Testis (tissue), 3 donors: ENCODE results near the gene ATP5F1A. TPM values are rescaled to one million over a fixed set of nuclear protein-coding genes. Genes with fewer than 3 reads are reported as not detected.

Experiments
- DNase-seq: peaks from one replicate; pipeline ENCODE4 v3.0.0-alpha.2; 2019
- H3K27ac ChIP-seq, 2 donors: fragments of 200-600 bp; sonication (generic); one replicate each; pipeline ENCODE4 v1.5.1; 2019
- H3K27me3 ChIP-seq: fragments of 200-600 bp; sonication (generic); one replicate; pipeline ENCODE4 v1.5.1; 2019
- H3K36me3 ChIP-seq: fragments of 200-600 bp; sonication (generic); one replicate; pipeline ENCODE4 v1.5.1; 2017; ENCODE audit warnings: low read depth; ENCODE audit errors: missing control alignments
- H3K4me1 ChIP-seq: fragments of 200-600 bp; sonication (generic); one replicate; pipeline ENCODE4 v1.5.1; 2019
- H3K4me3 ChIP-seq, 2 donors: fragments of 200-600 bp; sonication (generic); one replicate each; pipeline ENCODE4 v1.5.1; 2017 to 2019
- H3K9me3 ChIP-seq: fragments of 200-600 bp; sonication (generic); one replicate; pipeline ENCODE4 v1.5.1; 2017
- CTCF ChIP-seq, 3 experiments: fragments of 450-650 bp in 2 of 3; fragments of 200-600 bp in 1 of 3; sonication (generic) in 1 of 3; IDR thresholded peaks; one replicate each; pipeline ENCODE4 v1.5.1; 2016 to 2019; ENCODE audit warnings: antibody characterized with exemption in 3 of 3, mild to moderate bottlenecking in 2 of 3, moderate library complexity in 1 of 3
- POLR2A ChIP-seq: fragments of 450-650 bp; IDR thresholded peaks from one replicate; pipeline ENCODE4 v1.6.1; 2017; ENCODE audit warnings: antibody characterized with exemption, mild to moderate bottlenecking, moderate library complexity
- WGBS, 2 donors: methylation state at CpG; one replicate each; pipeline ENCODE4 v1.1.5; 2018; 5-methylcytosine and 5-hydroxymethylcytosine counted together
- intact Hi-C: fragments of 100-400 bp; cut with DNase I; formaldehyde crosslinking; loops from one replicate; pipeline ENCODE4 v1.15.1; 2023; ENCODE audit warnings: low total_unique reads
- polyA plus RNA-seq: library from polyadenylated mRNA; stranded (reverse); fragments of 350-450 nt; fragmentation: Illumina TruSeq; extraction: RNeasy Lipid Tissue Mini Kit (QIAGEN cat#74804); gene quantifications from one replicate; pipeline ENCODE4 v1.2.3, GENCODE V29; 2014; ENCODE audit warnings: low read depth, low replicate concordance; ENCODE audit not compliant: insufficient read depth
- small RNA-seq, 2 donors: library from RNA; depleted of rRNA; stranded (forward); fragments of <200 nt; gene quantifications; one replicate each; pipeline ENCODE3, GENCODE V24; 2016
- total RNA-seq, 2 donors: library from RNA; depleted of rRNA; stranded (reverse); fragments of >200 nt; gene quantifications; one replicate each; pipeline ENCODE4 v1.2.3, GENCODE V29; 2016

The ATP5F1A gene
- total and polyA plus RNA-seq, 3 donors from 2014 or later, result 430 to 592 (median 479) TPM

GRCh38 chr18:46037512-46038305 is 60.4 kb downstream of the ATP5F1A start:
- intact Hi-C loops, result no loop called here
- Histone ChIP-seq H3K4me1 (no peaks in the 10 kb centered on the region), H3K27ac (no peak overlapping the region), H3K27me3 (no peaks in the 10 kb centered on the region), H3K9me3 (no peaks in the 10 kb centered on the region), H3K4me3 (no peak overlapping the region), H3K36me3 (no peaks in the 10 kb centered on the region)
- 82 to 92% methylated on average over 9 of the region's 9 CpGs for WGBS, 2 donors
- DNase-seq, result no peak
- TF ChIP-seq CTCF (IDR thresholded peaks at IDR 0.05) (no peak), POLR2A (no peak)

GRCh38 chr18:46035696-46036680 is 62.1 kb downstream of the ATP5F1A start:
- intact Hi-C loops, result no loop called here
- 85 to 100% methylated on average over 2 of the region's 2 CpGs for WGBS, 2 donors
- TF ChIP-seq POLR2A, result no peak
- TF ChIP-seq CTCF (IDR thresholded peaks at IDR 0.05), result no peak
- no peaks in the 10 kb centered on the region for H3K27me3 ChIP-seq
- H3K36me3 ChIP-seq, result no peaks in the 10 kb centered on the region
- H3K4me1 ChIP-seq, result no peaks in the 10 kb centered on the region
- H3K4me3 ChIP-seq, result no peak overlapping the region
- no peaks in the 10 kb centered on the region for H3K9me3 ChIP-seq
- DNase-seq, result no peak
- no peak overlapping the region for H3K27ac ChIP-seq

GRCh38 chr18:46034230-46034629 is 63.9 kb downstream of the ATP5F1A start:
- WGBS, 2 donors, result 54 to 63% methylated on average over 1 of the region's 1 CpG
- Histone ChIP-seq H3K4me3 (no peak overlapping the region), H3K4me1 (no peaks in the 10 kb centered on the region), H3K27ac (no peak overlapping the region), H3K27me3 (no peaks in the 10 kb centered on the region), H3K9me3 (no peaks in the 10 kb centered on the region), H3K36me3 (no peaks in the 10 kb centered on the region)
- DNase-seq, result no peak
- intact Hi-C loops, result no loop called here
- TF ChIP-seq POLR2A, result no peak
- TF ChIP-seq CTCF (IDR thresholded peaks at IDR 0.05), result no peak

- no peaks in the 10 kb centered on the region for H3K36me3 ChIP-seq
- intact Hi-C loops, result no loop called here
These were observed 66.4 kb downstream of the ATP5F1A start for GRCh38 chr18:46031741-46032140.

More at GRCh38 chr18:46031741-46032140, 66.4 kb downstream of the ATP5F1A start:
- TF ChIP-seq CTCF (IDR thresholded peaks at IDR 0.05), result no peak
- no peak for TF ChIP-seq POLR2A
- WGBS, 2 donors, result 83 to 89% methylated on average over 4 of the region's 4 CpGs
- Histone ChIP-seq H3K27me3 (no peaks in the 10 kb centered on the region), H3K4me3 (no peak overlapping the region), H3K9me3 (no peaks in the 10 kb centered on the region), H3K27ac (no peak overlapping the region), H3K4me1 (no peaks in the 10 kb centered on the region)
- no peak for DNase-seq

Small RNAs within 50 kb of the gene (small RNA-seq; reads per million reads assigned to genes)
- 0 reads per million in 2 donors for gene RNU6-1278P
- gene RNY4P37, result 0 to 0.18 reads per million in 2 donors

Other genes with a start within 250 kb of the ATP5F1A start
- gene EPG5, start 131.0 kb downstream of the ATP5F1A start, total RNA-seq, result 10 to 100 TPM; 55.7 to 66.4 TPM
- 19.0 TPM for gene EPG5, start 131.0 kb downstream of the ATP5F1A start, polyA plus RNA-seq
- 1 to 10 TPM; 3.5 to 5.0 TPM for gene PSTPIP2, start 26.0 kb downstream of the ATP5F1A start, total RNA-seq
- 2.5 TPM for gene PSTPIP2, start 26.0 kb downstream of the ATP5F1A start, polyA plus RNA-seq
- gene HAUS1, start 6.1 kb upstream of the ATP5F1A start, total RNA-seq, result 10 to 100 TPM; 20.5 to 31.1 TPM
- gene HAUS1, start 6.1 kb upstream of the ATP5F1A start, polyA plus RNA-seq, result 25.0 TPM